GM19025 (cell line): ENCODE measurements around the gene DNAH17.

Source experiments
- ATAC-seq: cut with Tn5 transposase; IDR thresholded peaks from one replicate; pipeline ENCODE4 v1.9.1; 2021; ENCODE audit warnings: mild to moderate bottlenecking, low read depth, moderate library complexity; ENCODE audit not compliant: unreplicated experiment

The DNAH17 gene

DNA sequence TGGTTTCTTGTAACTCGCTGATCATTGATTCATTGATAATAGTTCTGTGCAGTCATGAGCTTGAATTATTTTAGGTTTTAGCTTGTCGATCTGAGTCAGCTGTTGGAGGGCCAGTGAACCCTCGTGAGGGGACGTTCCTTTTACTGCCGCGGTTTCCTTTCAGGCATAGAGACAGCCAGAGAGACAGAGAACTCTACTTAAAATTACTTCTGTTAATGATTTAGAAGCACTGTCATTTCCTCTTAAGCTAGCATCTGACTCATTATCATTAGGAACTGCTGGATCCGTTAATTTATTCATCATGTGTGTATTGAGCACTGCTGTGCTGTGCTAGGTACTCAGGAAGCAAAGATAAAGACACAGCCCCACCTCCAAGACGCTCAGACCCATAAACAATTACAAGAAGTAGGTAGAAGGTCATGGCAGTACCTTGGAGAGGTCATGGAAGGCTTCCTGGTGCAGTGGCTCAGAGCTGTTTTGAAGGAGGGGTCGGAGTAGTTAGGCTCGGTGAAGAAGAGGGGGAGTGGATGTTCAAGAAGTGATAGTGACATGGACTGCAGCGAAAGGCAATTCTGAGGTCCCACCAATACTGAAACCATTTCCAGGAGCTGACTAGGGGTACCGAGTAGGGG is 195.5 kb downstream of the DNAH17 start:
- no peak for ATAC-seq

DNA sequence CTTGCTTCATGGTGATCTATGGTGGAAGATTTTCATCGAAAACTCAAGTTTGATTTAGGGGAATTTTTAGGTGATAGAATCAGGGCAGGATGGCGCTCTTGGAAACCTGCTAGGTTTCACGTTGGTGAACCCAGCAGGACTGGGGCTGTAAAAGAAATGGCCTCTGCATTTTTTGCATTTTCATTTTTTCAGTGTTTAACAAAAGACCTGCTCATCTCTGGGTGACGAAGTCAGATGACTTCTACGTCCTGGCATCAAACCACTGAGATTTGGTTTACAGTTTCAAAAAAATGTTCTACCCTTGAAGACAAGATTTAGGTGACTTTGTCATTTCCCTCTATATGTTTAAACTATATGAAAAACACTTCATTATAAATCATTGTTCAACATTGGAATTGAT is 196.8 kb downstream of the DNAH17 start:
- no peak for ATAC-seq

- ATAC-seq, result no peak
These were observed 198.1 kb downstream of the DNAH17 start for GRCh38 chr17:78379131-78379491.

DNA sequence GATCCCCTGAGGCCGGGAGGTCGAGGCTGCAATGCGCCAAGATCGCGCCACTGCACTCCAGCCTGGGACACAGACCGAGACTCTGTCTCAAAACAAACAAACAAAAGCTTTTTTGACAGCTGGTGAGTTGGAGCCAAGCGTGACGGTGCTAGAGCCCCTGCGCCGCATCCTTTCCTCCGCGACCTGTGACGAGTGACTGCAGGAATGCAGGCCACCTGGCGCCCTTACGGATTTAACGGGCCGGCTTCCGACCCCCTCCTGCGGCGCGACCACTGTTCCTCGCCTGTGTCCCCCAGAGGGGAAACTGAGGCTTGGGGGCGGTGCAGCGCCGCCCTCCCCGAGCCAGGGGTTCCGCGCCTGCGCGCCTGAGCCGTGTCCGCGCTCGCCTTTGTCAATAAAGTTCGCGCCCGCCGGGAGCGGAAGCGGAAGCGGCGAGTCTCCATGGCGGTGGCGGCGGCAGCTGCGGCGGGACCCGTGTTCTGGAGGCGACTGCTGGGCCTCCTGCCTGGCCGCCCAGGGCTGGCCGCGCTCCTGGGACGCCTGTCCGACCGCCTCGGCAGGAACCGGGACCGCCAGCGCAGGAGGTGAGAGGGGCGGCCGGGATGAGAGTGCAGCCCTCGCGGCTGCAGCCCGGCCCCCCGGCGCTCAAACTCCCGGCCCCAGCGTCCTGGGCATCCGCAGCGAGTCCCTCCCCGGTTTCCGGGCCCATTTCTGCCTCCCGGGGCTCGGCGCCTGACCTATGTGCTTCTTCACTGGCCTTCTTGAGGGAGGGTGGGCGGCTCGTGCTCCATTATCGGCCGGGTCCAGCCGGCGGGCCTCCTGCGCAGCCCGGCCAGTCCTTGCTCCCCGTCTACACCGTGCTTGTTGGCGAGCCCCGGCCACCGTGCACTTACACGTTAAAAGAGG is 198.7 kb downstream of the DNAH17 start, which contains the start of gene PGS1:
Gene PGS1 (plus strand): TSS at position 425 of the 906 bp plus-strand sequence. CDS start 17 bp downstream, at position 442.
- no peak for ATAC-seq

- no peak for ATAC-seq
These were observed 199.4 kb downstream of the DNAH17 start for GRCh38 chr17:78377858-78378224.

DNA sequence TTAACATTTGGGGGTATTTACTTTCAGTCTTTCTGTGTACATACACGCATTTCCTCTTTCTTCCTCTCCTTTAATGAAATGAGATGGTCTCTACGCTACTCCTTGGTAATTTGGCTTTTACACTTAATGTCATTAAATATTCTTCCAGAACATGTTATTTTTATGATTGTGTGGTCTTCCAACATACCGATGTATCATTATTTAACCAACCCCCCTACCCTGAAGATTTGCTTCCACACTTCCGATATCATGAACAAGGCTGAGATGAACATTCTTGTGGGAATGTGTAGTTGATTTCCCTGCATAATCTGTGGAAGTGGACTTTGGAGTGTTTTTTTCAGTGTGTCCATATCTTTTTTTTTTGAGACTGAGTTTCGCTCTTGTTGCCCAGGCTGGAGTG is 201.0 kb downstream of the DNAH17 start:
- no peak for ATAC-seq

DNA sequence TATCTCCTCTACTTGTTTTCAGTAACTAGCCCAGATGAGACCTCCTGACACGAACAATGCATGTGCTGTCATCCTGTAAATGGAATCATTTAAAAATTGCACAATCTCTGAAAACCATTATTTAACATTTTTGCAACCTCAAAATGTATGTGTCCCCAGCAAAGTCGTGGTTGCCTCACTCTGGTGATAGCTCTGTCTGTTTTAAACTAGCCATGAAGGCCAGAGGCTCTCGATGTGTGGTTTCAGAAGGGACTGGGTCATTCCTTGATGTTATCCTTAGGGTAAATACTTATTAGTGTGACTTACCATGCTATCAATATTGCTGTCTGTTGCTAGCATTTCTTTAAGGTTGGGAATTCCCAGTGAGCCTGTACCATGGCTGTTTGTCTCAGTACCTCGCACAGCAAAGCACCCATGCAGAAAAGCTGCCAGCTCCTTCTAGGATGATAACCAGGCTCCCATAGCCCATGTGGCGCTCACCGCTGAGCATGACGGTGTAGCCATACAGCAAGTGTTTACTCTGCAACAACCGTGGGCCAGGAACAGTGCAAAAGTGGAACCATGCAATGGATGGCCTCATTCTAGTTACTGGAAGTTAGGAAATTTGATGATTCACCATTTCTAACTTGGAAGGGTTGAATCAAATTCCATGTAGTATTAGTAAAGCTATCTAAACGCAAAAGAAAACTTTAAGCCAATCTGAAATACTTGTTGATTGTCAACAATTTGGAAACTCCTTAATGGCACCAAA is 201.6 kb downstream of the DNAH17 start:
- ATAC-seq, result no peak

DNA sequence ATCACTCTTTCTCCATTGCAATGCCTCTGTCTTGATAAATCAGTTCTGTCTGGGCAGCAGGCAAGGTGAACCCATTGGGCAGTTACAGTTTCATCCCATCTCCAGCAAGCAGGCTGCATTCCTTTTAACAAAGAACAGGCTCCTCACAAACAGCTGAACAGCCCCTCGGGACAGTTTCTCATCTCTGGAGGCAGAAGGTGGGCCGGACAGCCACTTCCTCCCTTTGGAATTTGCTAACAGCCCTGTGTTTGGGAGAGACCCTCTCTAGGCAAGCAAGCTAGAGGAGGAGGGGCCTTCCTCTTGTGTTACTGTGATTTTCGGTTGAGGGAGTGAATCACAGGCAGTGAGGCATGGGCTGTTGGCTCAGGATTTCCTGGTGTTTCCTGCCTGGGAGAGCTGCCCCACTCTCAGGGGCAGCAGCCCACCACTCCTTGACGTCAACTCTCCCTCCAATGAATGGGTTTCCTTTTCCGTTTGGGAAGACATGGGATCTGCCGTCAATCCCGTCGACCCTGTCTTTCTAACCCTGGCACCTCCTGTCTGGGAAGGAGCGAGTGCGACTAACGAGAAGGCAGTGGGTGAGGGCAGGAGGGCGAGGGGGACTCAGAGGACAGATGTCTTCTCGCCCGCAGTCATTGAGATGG is 202.4 kb downstream of the DNAH17 start:
- ATAC-seq, result no peak

DNA sequence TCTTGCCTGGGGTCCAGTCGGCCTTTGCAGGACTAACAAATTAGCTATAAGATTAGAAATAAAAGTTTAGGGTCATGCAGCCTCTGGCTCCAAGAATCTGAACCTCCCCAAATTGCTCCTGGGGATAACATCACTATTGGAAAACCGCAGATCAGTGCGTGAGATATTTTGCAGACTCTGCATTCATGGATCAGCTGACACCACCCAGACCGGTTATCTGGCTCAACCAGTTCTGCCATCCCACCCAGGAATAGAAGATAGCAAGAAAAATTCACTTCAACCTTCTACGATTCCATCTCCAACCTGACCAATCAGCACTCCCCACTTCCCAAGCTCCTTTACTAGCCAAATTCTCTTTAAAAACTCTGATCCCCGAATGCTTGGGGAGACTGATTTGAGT is 203.0 kb downstream of the DNAH17 start:
- ATAC-seq, result no peak
